Suprapubic skin (tissue), 4 donors: ENCODE data around the gene TEAD2. TPM values are rescaled to one million over a fixed set of nuclear protein-coding genes. Genes with fewer than 3 reads are reported as not detected.

Source experiments
- DNase-seq, 2 donors: peaks; one replicate each; pipeline ENCODE4 v3.0.0-alpha.2; 2019; ENCODE audit warnings: low spot score in 2 of 2
- H3K27ac ChIP-seq: fragments of 200-600 bp; sonication (generic); one replicate; pipeline ENCODE4 v1.5.1; 2019
- H3K27me3 ChIP-seq: fragments of 200-600 bp; sonication (generic); one replicate; pipeline ENCODE4 v1.5.1; 2019
- H3K36me3 ChIP-seq: fragments of 200-600 bp; sonication (generic); one replicate; pipeline ENCODE4 v1.5.1; 2019
- H3K4me1 ChIP-seq: fragments of 200-600 bp; sonication (generic); one replicate; pipeline ENCODE4 v1.5.1; 2019
- H3K4me3 ChIP-seq: fragments of 200-600 bp; sonication (generic); one replicate; pipeline ENCODE4 v1.5.1; 2019; ENCODE audit warnings: mild to moderate bottlenecking
- H3K9me3 ChIP-seq: fragments of 200-600 bp; sonication (generic); one replicate; pipeline ENCODE4 v1.5.1; 2019
- EP300 ChIP-seq: sonication (generic); formaldehyde crosslinking; IDR thresholded peaks from one replicate; pipeline ENCODE4 v1.6.1; 2017; ENCODE audit warnings: antibody characterized with exemption
- POLR2A ChIP-seq, 2 donors: fragments of 450-650 bp; IDR thresholded peaks; one replicate each; pipeline ENCODE4 v1.6.1; 2017; ENCODE audit warnings: antibody characterized with exemption in 2 of 2, mild to moderate bottlenecking in 2 of 2, moderate library complexity in 2 of 2
- POLR2AphosphoS5 ChIP-seq, 3 donors: sonication (generic); formaldehyde crosslinking; IDR thresholded peaks; one replicate each; pipeline ENCODE4 v1.6.1; 2017; ENCODE audit warnings: antibody characterized with exemption in 3 of 3
- WGBS: methylation state at CpG from one replicate; pipeline ENCODE4 v1.1.5; 2018; 5-methylcytosine and 5-hydroxymethylcytosine counted together
- total RNA-seq, 4 donors: library from RNA; depleted of rRNA; stranded (reverse); fragments of >200 nt; gene quantifications; one replicate each; pipeline ENCODE4 v1.1.0, GENCODE V29; 2016
- TF ChIP-seq, protein P1 (sequence below), 2 donors: fragments of 200-600 bp in 1 of 2; fragments of 450-650 bp in 1 of 2; sonication (generic) in 1 of 2; IDR thresholded peaks; one replicate each; pipeline ENCODE4 v1.5.1; 2016 to 2019; ENCODE audit warnings: antibody characterized with exemption in 2 of 2, mild to moderate bottlenecking in 1 of 2, moderate library complexity in 1 of 2

The TEAD2 gene
- total RNA-seq, 4 donors from 2014 or later, result 10.6 to 15.4 (median 13.2) TPM

DNA sequence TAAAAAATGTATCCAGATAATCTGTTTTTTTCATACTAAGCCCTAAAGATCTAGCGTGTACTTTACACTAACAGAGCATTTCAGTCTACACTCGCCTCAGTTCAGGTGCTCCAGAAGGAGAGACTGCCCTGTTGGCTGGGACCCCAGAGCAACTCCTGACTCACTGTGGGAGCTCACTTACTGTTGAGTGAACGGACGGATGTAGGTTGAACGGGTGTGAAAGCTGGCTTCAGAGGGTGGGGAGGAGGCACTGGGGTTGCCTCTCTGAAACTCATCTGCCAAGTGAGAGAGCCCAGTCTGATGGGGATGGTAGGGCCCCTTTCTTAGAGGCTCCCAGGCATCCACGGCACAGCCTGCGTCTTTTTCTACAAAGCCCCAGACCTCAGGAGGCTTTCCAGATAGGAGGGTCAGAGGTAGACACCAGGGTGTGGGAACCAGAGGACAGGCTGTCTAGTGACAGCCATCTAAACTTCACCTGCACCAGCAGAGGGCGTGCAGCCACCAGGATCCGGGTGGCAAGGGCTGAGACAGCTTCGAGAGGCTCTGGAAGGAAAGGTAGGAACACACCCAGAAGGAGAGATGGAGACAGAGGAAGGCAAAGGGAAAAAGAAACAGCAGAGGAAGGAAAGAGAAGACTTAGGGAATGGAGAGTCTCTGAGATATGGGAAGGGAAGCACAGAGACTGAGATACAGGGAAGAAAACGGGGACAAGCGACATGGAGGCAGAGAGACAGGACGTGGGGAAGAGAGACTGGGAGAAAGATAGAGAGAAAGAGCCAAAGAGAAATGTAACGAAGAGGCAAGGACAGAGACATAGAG lies 29.6 kb upstream of the TEAD2 start:
- H3K27me3 ChIP-seq, result peaks cover 13% of the 10 kb centered on the region
- H3K4me3 ChIP-seq, result no peak overlapping the region
- H3K36me3 ChIP-seq, result no peaks in the 10 kb centered on the region
- WGBS, result 25% methylated on average over 12 of the region's 14 CpGs
- H3K27ac ChIP-seq, result no peak overlapping the region
- TF ChIP-seq POLR2A (IDR thresholded peaks at IDR 0.05) (no peak), POLR2AphosphoS5 (IDR thresholded peaks at IDR 0.05) (peak in 1 of 3 donors; percentile 52)
- TF ChIP-seq, protein P1, sequence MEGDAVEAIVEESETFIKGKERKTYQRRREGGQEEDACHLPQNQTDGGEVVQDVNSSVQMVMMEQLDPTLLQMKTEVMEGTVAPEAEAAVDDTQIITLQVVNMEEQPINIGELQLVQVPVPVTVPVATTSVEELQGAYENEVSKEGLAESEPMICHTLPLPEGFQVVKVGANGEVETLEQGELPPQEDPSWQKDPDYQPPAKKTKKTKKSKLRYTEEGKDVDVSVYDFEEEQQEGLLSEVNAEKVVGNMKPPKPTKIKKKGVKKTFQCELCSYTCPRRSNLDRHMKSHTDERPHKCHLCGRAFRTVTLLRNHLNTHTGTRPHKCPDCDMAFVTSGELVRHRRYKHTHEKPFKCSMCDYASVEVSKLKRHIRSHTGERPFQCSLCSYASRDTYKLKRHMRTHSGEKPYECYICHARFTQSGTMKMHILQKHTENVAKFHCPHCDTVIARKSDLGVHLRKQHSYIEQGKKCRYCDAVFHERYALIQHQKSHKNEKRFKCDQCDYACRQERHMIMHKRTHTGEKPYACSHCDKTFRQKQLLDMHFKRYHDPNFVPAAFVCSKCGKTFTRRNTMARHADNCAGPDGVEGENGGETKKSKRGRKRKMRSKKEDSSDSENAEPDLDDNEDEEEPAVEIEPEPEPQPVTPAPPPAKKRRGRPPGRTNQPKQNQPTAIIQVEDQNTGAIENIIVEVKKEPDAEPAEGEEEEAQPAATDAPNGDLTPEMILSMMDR (IDR thresholded peaks at IDR 0.05), result peak; percentile 77 to 83
- DNase-seq, result peak in 1 of 2 donors; percentile 79
- H3K4me1 ChIP-seq, result no peaks in the 10 kb centered on the region
- H3K9me3 ChIP-seq, result no peaks in the 10 kb centered on the region

DNA sequence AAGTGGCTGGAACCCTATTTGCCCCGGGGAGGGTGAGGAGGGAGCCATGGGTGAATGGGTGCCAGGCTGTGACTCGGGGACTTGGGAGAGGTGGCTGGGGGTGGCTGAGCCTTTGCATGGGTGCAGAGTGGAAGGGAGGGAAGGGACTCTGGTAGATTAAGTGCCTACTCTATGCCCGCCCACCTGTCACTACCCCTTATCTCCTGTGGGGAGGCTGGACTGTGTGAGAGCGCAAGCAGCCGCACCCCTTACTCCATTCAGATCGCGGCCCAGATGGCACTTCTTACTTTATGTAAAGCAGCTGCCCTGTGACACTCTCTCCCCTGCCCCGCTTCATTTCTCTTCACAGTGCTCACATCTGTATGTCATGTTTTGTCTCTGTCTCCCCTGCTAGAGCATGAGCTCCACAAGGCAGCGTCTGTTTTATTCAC lies 28.7 kb upstream of the TEAD2 start:
- Histone ChIP-seq H3K27me3 (peaks cover 13% of the 10 kb centered on the region), H3K4me3 (no peak overlapping the region), H3K27ac (no peak overlapping the region), H3K4me1 (no peaks in the 10 kb centered on the region), H3K9me3 (no peaks in the 10 kb centered on the region), H3K36me3 (no peaks in the 10 kb centered on the region)
- DNase-seq, result no peak
- TF ChIP-seq EP300, result no peak
- TF ChIP-seq, protein P1 (IDR thresholded peaks at IDR 0.05), result no peak
- 40% methylated on average over 9 of the region's 9 CpGs for WGBS

DNA sequence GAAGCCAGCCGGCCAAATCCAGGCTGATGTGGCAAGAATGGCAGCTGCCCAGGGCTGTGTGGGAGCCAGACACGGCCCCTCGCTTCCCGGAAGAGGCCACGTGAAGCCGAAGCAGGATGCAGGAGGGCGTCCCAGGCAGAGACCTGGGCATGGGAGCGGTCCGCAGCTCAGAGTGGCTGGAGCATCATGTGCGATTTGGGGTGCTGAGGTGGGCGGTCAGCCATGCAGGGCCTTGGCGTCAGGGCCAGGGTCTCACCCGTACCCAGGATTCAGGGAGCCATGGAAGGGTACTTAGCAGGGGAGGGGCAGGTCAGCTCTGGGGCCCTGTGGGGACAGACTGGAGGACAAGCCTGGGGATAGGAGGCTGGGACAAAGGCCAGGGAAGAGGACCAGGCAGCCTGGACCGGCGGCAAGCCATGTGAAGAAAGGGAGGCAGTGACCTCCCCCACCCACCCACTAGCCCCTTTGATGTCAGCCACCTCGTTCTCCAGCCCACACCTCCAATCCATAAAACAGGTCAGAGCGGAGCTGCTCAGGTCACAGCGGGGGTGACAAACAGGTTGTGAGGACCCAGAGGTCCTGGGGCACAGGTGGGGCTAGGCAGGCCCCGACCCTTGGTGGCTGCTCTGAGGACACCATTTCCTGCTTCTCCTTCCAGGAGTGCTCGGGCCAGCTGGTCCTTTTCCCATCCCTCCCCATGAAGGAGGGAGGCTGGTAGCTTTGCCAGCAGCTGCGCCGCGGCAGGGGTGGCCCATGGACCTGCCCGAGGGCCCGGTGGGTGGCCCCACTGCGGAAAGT lies 28.1 kb upstream of the TEAD2 start:
- no peak overlapping the region for H3K4me3 ChIP-seq
- no peaks in the 10 kb centered on the region for H3K36me3 ChIP-seq
- no peaks in the 10 kb centered on the region for H3K9me3 ChIP-seq
- DNase-seq, result no peak
- H3K27me3 ChIP-seq, result peaks cover 13% of the 10 kb centered on the region
- H3K4me1 ChIP-seq, result no peaks in the 10 kb centered on the region
- no peak for TF ChIP-seq EP300
- TF ChIP-seq POLR2AphosphoS5 (IDR thresholded peaks at IDR 0.05), result no peak
- TF ChIP-seq POLR2A (IDR thresholded peaks at IDR 0.05), result no peak
- TF ChIP-seq, protein P1 (IDR thresholded peaks at IDR 0.05), result no peak
- no peak overlapping the region for H3K27ac ChIP-seq
- 64% methylated on average over 15 of the region's 26 CpGs for WGBS

DNA sequence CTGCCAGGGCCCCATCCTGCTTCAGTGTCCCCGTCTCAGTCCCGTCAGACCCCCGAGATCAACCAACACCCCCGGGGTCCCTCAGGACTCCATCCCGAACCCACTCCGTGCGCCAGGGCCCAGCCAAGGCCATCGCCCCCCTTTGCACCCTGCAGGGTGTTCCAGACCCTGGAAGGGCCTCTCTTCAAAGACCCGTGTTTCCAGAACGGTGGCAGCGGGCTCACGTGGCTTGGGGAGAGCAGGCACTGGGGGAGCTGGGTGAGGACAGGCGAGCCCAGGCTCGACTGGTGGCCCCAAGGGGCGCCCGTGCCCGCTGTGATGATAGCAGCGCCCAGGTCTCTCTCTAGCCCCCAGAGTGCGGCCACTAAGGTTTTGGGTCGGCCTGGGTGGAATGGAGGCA lies 27.2 kb upstream of the TEAD2 start:
- H3K4me1 ChIP-seq, result no peaks in the 10 kb centered on the region
- H3K27ac ChIP-seq, result no peak overlapping the region
- H3K27me3 ChIP-seq, result peaks cover 8% of the 10 kb centered on the region
- no peaks in the 10 kb centered on the region for H3K36me3 ChIP-seq
- TF ChIP-seq POLR2A (IDR thresholded peaks at IDR 0.05) (no peak), POLR2AphosphoS5 (IDR thresholded peaks at IDR 0.05) (no peak), EP300 (no peak)
- TF ChIP-seq, protein P1 (IDR thresholded peaks at IDR 0.05), result no peak
- 88% methylated on average over 7 of the region's 20 CpGs for WGBS
- no peaks in the 10 kb centered on the region for H3K9me3 ChIP-seq
- no peak overlapping the region for H3K4me3 ChIP-seq
- no peak for DNase-seq

DNA sequence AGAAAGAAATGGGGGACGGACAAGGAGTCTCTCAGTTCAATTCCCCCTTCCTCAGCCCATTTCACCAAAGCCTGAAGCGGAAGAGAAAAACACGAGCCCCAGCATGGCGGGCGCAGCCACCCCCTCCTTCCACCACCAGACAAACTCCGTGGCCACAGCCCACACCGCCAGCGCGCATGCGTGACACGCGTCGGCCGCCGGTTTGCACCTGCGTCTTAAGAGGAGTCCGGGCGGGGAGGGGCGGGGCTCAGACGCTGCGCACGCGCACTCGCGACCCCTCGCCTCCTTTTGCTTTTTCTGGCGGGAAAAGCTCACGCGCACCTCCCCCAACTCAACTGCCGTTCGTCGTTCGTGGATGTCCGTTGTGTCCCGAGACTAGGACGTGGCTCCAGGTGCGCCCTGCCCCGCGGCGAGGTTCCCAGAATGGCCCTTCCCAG lies 25.7 kb upstream of the TEAD2 start, which contains the start of gene KASH5:
Gene KASH5, plus strand, starts transcription at position 314 of the 437 bp plus-strand sequence. CDS start 2,635 bp downstream, outside the sequence.
- DNase-seq, result no peak
- H3K27ac ChIP-seq, result no peak within 1 kb of the TSS
- no peak for TF ChIP-seq POLR2A (IDR thresholded peaks at IDR 0.05)
- TF ChIP-seq, protein P1 (IDR thresholded peaks at IDR 0.05), result no peak
- TF ChIP-seq EP300, result no peak
- TF ChIP-seq POLR2AphosphoS5 (IDR thresholded peaks at IDR 0.05), result no peak
- peak within 1 kb of the TSS; percentile 8 for H3K4me3 ChIP-seq
- 65% methylated on average over 32 of the region's 40 CpGs for WGBS
- H3K4me1 ChIP-seq, result no peaks in the 10 kb centered on the region
- H3K27me3 ChIP-seq, result peaks cover 8% of the 10 kb centered on the region
- no peaks in the 10 kb centered on the region for H3K9me3 ChIP-seq
- H3K36me3 ChIP-seq, result no peaks in the 10 kb centered on the region
